HuH-7 (cell line): ENCODE data around the gene CERS6.
"Not testable (repeated sequence)": the region's sequence is repeated elsewhere in the genome, so short reads cannot be mapped to it uniquely, and the experiment has no call there.

Source experiments
- DNase-seq: peaks from one replicate; pipeline ENCODE4 v3.0.0; 2011; ENCODE audit warnings: low spot score

The CERS6 gene

GRCh38 chr2:168501466-168502065 lies 45.5 kb downstream of the CERS6 start:
- DNase-seq = no peak

DNA sequence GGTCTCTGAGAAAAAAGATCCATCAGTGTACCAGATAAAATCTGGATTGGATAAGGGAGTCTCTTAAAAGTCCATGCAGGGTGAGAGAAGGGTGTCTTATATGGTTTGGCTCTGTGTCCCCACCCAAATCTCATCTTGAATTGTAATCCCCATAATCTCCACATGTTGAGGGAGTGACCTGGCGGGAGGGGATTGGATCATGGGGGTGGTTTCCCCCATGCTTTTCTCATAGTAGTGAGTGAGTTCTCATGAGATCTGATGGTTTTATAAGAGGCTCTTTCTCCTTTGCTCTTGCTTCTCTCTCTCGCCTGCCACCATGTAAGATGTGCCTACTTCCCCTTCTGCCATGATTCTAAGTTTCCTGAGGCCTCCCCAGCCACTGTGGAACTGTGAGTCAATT lies 46.8 kb downstream of the CERS6 start:
- DNase-seq = not testable (repeated sequence)

DNA sequence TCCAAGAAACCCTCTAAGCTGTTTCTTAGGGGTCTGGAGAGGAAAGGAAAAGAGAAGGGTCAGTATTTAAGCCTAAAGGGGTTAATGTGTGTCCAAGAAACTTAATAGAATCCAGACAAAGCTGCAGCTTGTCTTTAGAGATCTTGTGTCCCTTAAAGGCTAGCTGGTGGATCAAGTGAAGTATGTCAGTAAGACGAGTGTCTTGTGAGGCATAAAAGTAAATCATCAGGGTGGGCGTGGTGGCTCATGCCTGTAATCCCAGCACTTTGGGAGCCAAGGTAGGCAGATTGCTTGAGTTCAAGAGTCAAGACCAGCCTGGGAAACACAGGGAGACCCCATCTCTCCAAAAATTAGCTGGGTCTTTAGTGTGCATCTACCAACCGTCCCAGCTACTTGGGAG lies 47.8 kb downstream of the CERS6 start:
- DNase-seq = no peak

DNA sequence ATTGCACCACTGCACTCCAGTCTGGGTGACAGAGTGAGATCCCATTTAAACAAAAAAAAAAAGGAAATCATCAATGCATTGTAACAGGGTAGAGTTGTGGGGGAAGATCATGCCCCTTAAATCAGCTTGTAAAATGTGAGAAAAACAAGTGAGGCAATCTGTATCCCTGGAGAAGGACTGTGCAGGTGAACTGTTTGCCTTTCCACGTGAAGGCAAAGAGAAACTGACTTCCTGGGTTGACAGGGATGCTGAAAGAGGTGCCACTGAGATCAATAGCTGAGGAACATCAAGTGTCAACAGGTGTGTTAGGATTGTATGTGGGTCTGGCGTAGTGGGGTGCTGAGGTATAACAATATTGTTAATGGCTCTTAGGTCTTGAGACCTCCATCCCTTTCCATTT lies 48.3 kb downstream of the CERS6 start:
- DNase-seq = no peak

DNA sequence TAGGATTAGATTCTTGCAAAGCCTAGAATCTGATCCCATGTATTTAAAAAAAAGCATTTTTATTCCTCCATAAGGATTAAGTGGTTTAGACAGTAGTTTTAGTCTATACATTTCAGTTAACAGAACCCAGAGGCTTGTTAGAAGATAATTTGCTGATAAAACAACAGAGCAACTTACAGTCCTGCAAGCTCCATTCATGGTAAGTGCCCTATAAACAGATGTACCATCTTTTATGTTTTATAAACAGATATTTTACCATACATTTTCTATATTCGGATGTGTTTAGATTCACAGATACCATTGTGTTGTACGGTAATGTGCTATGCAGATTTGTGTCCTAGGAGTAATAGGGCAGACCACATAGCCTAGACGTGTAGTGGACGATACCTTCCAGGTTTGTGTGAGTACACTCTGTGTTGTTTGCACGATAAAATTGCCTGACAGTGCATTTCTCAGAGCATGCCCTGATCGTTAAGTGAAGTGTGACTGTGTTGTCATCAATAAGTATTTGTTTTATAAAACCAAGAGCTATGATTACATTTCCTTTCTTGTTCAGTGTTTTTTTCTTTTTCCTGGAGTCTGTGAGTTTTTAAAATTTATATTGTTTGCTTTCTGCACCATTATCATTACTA lies 54.2 kb downstream of the CERS6 start:
- no peak for DNase-seq

DNA sequence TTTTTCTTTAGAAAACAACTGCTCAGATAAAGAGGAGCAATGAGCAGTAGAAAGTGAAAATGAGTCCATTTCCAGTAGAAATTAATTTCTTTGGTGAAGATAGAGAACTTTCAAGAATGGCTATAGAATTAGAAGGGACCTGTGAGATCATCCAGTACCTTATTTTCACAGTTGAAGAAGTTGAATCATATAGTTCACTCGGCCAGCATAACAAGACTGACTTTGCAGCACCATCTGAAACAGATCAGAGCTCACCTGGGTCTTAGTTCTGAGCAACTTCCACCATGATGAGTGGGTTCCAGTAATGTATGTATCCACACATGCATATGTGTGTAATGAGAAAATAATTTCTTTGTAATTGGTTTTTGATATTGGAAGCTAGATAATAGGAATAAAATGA lies 58.6 kb downstream of the CERS6 start:
- no peak for DNase-seq

DNA sequence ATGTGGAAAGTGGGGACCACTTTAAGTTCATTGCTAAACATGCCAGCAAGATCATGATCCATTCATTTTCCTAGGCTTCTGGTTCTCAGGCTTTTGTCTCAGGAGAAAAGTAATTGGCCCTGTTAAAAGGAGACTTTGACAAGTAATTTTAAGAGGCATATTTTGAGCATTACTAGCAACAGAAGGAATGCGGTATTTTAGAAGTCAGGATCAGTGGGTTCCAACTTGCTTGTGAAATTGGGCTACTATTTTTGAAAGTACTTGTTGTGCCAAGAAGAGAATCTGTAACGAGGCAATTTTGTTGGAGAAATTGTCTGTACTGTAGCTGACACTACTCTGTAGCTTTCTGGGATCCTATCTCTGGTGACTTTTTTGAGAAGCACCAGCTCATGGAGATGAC lies 59.4 kb downstream of the CERS6 start:
- DNase-seq = no peak

GRCh38 chr2:168517816-168518215 lies 61.7 kb downstream of the CERS6 start:
- no peak for DNase-seq

- DNase-seq = no peak
These were observed 62.5 kb downstream of the CERS6 start for GRCh38 chr2:168518555-168519066.

DNA sequence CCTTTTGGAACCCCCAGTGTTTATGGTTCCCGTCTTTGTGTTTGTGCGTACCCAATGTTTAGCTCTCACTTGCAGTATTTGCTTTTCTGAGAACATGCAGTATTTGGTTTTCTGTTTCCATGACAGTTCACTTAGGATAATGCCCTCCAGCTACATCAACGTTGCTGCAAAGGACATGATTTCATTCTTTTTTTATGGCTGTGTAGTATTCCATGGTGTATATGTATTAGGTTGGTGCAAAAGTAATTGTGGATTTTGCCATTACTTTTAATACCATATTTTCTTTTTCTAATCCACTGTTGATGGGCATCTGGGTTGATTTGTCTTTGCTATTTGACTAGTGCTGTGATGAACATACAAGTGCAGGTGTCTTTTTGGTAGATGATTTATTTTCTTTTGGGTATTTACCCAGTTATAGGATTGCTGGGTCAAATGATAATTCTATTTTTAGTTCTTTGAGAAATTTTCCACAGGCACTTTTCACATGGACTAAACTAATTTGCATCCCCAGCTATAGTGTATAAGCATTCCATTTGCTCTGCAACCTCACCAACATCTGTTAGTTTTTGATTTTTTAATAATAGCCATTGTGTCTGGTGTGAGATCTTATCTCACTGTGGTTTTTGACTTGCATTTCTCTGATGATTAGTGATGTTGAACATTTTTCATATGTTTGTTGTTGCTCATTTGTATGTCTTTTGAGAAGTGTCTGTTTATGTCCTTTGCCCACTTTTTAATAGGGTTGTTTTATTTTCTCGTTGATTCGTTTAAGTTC lies 63.6 kb downstream of the CERS6 start:
- no peak for DNase-seq

DNA sequence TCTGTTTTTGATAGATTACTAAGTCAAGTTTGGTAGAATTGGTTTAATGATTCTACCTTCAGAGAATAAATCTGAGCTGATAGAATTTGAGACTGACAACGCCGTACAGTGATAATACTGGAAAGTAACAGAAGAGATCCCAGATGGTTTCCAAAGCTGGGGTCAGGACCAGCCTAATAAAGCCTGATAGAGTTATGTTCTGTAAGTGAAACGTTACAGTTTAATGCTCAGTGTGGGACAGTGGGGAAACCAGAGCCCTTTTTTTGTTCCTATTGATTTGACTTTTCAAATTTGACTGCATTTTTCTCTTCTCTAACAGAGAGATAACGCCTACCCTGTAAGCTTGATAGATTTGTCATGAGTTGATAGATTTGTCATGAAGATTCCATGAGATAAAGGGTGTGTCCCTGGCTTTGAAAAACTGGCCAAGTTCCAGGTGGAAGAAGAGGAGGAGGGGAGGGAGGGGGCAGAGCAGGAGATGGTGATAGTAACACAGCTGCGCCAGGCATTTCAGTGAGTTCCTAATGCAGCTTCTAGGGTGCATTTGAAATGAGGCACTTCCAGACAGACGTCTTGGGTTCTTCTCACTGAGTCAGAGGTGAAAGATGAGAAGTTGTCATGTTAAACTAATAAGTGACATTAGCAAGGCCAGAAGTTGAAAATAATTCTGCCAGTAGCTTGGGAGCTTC lies 65.1 kb downstream of the CERS6 start:
- no peak for DNase-seq

DNA sequence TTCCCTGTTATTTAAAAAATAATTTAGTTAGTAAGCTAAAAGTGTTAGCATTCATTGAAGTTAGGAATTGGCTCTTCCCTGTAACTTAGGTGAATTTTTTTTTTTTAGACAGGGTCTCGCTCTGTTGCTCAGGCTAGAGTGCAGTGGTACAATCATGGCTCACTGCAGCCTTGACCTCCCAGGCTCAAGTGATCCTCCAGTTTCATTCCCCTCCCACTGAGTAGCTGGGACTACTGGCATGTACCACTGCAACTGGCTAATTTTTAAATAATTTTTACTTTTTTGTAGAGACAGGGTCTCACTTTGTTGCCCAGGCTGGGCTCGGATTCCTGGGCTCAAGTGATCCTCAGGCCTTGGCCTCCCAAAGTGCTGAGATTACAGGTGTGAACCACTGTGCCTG lies 66.4 kb downstream of the CERS6 start:
- no peak for DNase-seq

DNA sequence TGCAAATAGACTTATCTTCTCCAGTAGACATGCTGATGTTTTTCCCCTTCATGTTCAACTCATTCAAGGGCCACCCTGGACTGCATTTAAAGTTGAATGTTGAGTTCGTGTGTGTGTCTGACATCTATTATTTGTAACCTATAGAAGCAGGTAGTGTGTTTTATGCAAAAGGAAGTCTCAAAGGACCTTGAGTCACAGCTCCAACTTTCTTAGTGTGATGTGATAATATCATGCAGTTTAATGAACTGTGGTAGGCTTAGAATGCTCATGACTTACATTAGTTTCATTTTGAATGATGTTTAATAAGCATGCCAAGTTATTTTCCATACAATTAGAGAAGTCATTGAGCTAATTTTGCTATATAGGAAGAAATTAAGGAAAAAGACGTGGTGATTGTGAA lies 67.9 kb downstream of the CERS6 start:
- no peak for DNase-seq

DNA sequence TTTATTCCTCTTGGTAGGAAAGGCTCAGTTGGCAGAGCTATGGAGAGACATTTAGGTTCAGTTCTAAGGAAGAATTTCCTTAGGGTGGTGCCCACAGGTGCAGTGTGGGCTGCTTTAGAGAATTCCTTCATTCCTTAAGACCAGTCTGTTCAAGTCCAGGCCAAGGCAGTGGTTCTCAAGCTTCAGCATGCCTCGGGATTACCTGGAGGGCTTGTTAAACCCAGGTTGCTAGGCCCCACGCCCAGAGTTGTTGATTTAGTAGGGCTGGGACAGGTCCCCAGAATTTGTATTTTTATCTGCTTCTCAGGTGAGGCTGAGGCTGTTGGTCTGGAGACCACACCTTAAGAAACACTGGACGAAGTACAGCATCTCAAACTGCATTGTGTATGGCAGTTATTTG lies 68.9 kb downstream of the CERS6 start:
- no peak for DNase-seq

DNA sequence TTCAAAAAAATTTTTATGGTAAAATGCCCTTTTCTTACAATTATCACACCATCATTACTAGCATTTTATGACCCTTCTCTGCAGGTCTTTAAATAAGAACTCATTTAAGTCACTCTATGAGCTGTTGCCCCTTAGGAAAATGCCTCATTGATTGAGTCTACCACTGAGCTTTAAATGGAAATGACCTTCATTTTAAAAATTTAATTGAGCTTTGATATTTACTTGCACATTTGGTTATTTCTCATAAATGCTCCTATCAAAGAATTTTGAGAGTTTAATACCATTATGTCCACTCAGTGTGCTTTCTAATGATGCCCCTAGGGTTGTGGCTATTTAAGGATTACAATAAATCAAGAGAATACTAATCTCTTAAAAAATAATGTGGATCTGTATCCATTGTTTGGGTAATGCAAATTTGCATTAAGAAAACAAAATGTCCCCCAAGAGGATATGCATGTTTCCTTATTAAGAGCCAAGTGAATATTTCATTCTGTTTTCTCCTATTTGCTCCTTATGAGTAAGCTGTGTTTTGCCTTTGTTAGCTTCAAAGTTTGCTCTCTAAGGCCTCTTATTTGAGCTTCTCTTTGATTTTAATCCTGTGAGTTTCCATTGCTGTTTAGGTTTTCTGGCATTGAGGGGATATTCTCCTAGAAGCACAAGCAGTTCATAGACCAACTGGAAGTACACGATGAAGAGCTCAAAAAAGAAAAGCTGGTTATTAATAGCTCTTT lies 69.8 kb downstream of the CERS6 start:
- DNase-seq = no peak

DNA sequence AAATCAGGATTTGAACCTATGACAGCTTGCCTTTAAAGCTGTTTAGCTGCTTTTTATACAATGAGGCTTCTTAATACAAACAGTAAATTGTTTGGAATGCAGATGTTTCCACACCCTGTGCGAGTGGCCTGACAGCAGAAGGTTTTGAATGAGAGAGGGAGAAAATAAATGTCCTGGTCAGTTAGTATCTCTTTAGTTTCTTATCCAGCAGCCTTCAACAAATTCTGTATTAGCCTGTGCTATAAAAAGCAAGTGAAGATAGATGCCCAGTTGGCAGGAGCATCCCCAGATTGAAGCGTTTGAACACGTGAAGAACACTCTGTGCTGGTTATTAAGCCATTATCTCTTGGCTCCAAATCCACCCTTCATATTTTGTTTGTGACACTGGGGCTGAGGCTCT lies 70.6 kb downstream of the CERS6 start:
- DNase-seq = no peak

DNA sequence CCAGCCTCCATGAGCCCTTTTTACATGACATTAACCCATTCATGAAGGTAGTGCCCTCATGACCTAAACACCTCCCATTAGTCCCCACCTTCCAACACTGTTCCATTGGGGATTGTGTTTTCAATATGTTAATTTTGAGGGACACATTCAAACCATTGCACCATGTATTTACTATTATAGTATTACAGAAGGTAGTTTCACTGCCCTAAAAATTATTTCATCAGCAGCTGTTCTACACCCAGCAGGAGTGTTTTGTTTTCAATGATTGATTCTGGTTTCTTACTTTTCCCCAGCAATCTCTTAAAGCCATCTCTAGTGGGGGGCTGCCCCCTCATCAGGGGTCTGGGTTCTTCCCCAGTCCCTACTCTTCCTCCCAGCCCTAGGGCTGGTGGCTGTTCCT lies 71.9 kb downstream of the CERS6 start:
- DNase-seq = no peak

DNA sequence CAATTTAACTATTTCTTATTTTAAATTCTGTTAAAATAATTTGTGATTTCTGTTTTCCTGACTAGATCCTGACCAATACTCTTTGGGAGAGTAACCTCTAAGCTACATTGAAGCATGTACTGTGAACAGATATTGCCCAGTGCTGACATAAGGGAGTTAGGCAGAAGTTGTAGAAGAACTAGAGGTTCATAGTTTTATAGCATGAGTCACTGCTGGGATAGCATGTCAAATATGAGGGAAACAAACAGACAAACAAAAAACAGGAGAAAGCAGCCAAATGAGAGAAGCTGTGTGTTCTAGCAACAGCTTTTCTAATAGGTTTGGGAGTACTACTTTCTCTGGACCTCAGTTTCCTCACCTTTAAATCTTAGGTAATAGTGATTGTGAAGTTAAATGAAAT lies 72.4 kb downstream of the CERS6 start:
- DNase-seq = no peak

DNA sequence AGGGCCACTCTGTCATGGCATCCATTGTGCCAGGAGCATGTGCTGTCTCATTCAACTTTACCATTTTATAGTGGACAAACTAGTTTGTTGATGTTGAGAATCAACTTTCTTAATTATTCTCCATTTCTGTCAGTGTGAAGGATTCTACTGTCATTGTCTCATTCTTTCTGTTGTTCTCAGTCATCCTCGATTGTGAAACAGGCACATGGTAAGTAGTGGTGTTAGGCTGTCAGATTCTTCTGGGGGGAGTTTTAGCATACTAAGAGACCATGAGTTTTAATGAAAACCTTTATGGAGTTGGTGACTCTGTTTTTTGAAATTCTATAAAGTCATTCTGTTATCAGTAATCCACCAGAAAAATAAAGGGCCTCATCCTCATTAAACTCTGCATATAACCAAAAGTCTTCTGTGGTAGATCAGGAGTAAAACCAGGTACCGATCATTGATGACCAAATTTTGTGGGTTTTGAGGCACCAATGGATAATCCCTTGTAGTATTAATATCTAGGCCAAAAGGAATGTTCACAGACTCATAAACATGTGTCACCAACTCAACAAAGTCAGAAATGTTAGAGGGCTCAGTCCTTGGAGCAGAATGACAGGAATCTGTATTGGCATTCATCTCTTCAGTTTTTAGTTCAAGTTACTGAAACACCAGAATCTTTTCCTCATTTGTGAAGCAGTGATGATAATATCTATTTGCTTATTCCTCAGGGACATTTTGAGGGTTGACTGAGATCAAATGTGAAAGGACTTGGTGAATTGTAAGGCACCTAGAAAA lies 73.2 kb downstream of the CERS6 start:
- no peak for DNase-seq

GRCh38 chr2:168529900-168530561 lies 74.0 kb downstream of the CERS6 start:
- no peak for DNase-seq
